Osteocyte (in vitro differentiated cells): Measurements from ENCODE around the gene ATAT1. TPM values are rescaled to one million over a fixed set of nuclear protein-coding genes. Genes with fewer than 3 reads are reported as not detected.
A peak's percentile ranks its signal among the peaks of the same experiment; 100 is the strongest.

Experiments
- DNase-seq: peaks from one replicate; pipeline ENCODE4 v3.0.0; 2021; ENCODE audit warnings: mixed read lengths; ENCODE audit not compliant: unreplicated experiment; ENCODE audit errors: extremely low spot score
- H3K27ac Mint-ChIP-seq: one replicate; pipeline ENCODE4 v1.8.0; 2021; ENCODE audit warnings: mild to moderate bottlenecking, mixed read lengths; ENCODE audit not compliant: unreplicated experiment
- H3K27me3 Mint-ChIP-seq: one replicate; pipeline ENCODE4 v1.8.0; 2021; ENCODE audit warnings: mixed read lengths; ENCODE audit not compliant: unreplicated experiment
- H3K36me3 Mint-ChIP-seq: one replicate; pipeline ENCODE4 v1.8.0; 2021; ENCODE audit warnings: mixed read lengths; ENCODE audit not compliant: unreplicated experiment
- H3K4me1 Mint-ChIP-seq: one replicate; pipeline ENCODE4 v1.8.0; 2021; ENCODE audit warnings: mixed read lengths; ENCODE audit not compliant: unreplicated experiment
- H3K4me3 Mint-ChIP-seq: one replicate; pipeline ENCODE4 v1.8.0; 2021; ENCODE audit warnings: mild to moderate bottlenecking, moderate library complexity, mixed read lengths; ENCODE audit not compliant: unreplicated experiment
- H3K9me3 Mint-ChIP-seq: one replicate; pipeline ENCODE4 v1.8.0; 2021; ENCODE audit warnings: mixed read lengths; ENCODE audit not compliant: unreplicated experiment
- total RNA-seq: library from RNA; stranded (reverse); gene quantifications from 2 replicates; pipeline ENCODE4 v1.2.1, GENCODE V29; 2021
- TF ChIP-seq, protein P1 (sequence below): fragments of 200-600 bp; sonication (generic); IDR thresholded peaks from 2 replicates; pipeline ENCODE4 v1.5.0; 2021; ENCODE audit warnings: antibody characterized with exemption, mild to moderate bottlenecking, moderate library complexity

Gene ATAT1
- total RNA-seq, 1 donor from 2014 or later: 20.0 TPM

DNA sequence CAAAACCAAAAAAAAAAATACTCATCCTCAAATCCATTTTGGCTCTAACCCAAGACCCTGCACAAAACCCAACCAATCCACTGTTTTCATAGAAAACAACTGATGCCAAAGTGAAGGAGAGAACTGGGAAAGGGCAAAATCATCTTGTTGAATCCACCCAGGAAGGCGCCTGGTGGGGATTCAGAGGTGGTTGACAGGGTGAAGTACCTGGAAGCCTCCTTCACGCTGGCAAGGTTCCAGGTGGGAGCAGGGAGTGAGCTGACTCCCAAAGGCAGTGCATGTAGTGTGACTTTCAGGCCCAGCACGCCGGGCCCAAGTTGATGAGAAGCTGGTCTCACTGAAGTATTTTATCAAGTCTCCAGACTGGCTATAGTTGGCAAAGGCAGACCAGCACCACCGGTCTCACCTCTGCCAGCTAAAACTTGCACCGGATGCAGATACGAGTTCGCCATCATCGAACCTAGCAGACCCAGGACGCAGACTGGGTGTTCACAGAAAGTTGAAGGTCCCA lies 26.2 kb upstream of the ATAT1 start:
- peak overlapping the region; percentile 32 for H3K27ac Mint-ChIP-seq
- peaks cover 6% of the 10 kb centered on the region for H3K4me1 Mint-ChIP-seq
- H3K27me3 Mint-ChIP-seq: no peaks in the 10 kb centered on the region
- H3K36me3 Mint-ChIP-seq: peaks cover 30% of the 10 kb centered on the region
- no peaks in the 10 kb centered on the region for H3K9me3 Mint-ChIP-seq
- H3K4me3 Mint-ChIP-seq: no peak overlapping the region
- TF ChIP-seq, protein P1, sequence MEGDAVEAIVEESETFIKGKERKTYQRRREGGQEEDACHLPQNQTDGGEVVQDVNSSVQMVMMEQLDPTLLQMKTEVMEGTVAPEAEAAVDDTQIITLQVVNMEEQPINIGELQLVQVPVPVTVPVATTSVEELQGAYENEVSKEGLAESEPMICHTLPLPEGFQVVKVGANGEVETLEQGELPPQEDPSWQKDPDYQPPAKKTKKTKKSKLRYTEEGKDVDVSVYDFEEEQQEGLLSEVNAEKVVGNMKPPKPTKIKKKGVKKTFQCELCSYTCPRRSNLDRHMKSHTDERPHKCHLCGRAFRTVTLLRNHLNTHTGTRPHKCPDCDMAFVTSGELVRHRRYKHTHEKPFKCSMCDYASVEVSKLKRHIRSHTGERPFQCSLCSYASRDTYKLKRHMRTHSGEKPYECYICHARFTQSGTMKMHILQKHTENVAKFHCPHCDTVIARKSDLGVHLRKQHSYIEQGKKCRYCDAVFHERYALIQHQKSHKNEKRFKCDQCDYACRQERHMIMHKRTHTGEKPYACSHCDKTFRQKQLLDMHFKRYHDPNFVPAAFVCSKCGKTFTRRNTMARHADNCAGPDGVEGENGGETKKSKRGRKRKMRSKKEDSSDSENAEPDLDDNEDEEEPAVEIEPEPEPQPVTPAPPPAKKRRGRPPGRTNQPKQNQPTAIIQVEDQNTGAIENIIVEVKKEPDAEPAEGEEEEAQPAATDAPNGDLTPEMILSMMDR: no peak
- DNase-seq: no peak

- Mint-ChIP-seq H3K4me3 (no peak overlapping the region), H3K36me3 (peaks cover 37% of the 10 kb centered on the region), H3K9me3 (no peaks in the 10 kb centered on the region), H3K27ac (no peak overlapping the region), H3K4me1 (peaks cover 6% of the 10 kb centered on the region), H3K27me3 (no peaks in the 10 kb centered on the region)
- TF ChIP-seq, protein P1: no peak
- no peak for DNase-seq
Observed at GRCh38 chr6:30601436-30601814, 25.2 kb upstream of the ATAT1 start.

- Mint-ChIP-seq H3K9me3 (no peaks in the 10 kb centered on the region), H3K36me3 (peaks cover 42% of the 10 kb centered on the region)
- TF ChIP-seq, protein P1: no peak
Observed at GRCh38 chr6:30601815-30602641, 24.6 kb upstream of the ATAT1 start.

GRCh38 chr6:30603961-30604360 lies 22.7 kb upstream of the ATAT1 start:
- Mint-ChIP-seq H3K36me3 (peaks cover 57% of the 10 kb centered on the region), H3K4me3 (no peak overlapping the region), H3K4me1 (peaks cover 4% of the 10 kb centered on the region), H3K9me3 (no peaks in the 10 kb centered on the region), H3K27me3 (no peaks in the 10 kb centered on the region), H3K27ac (peak overlapping the region; percentile 63)
- DNase-seq: no peak
- TF ChIP-seq, protein P1: no peak

More at GRCh38 chr6:30601815-30602641, 24.6 kb upstream of the ATAT1 start:
- H3K27me3 Mint-ChIP-seq: no peaks in the 10 kb centered on the region
- peaks cover 6% of the 10 kb centered on the region for H3K4me1 Mint-ChIP-seq
- H3K27ac Mint-ChIP-seq: no peak overlapping the region
- H3K4me3 Mint-ChIP-seq: no peak overlapping the region
- no peak for DNase-seq

- TF ChIP-seq, protein P1: no peak
- peaks cover 35% of the 10 kb centered on the region for H3K4me1 Mint-ChIP-seq
- no peak for DNase-seq
- no peaks in the 10 kb centered on the region for H3K27me3 Mint-ChIP-seq
- peak overlapping the region; percentile 64 for H3K27ac Mint-ChIP-seq
- H3K36me3 Mint-ChIP-seq: peaks cover 48% of the 10 kb centered on the region
- H3K9me3 Mint-ChIP-seq: no peaks in the 10 kb centered on the region
- no peak overlapping the region for H3K4me3 Mint-ChIP-seq
Observed at GRCh38 chr6:30610065-30610464, 16.6 kb upstream of the ATAT1 start.
